Stomach (tissue), 9 donors: ENCODE data around the gene PLEKHM3. TPM values are rescaled to one million over a fixed set of nuclear protein-coding genes. Genes with fewer than 3 reads are reported as not detected.

Experiments used
- DNase-seq, 2 donors: peaks; one replicate each; pipeline versions ENCODE4 v3.0.0 to v3.0.0-alpha.2; 2013 to 2019
- H3K27ac ChIP-seq, 5 donors: fragments of 200-600 bp in 4 of 5; sonication (generic) in 4 of 5; one replicate each; pipeline ENCODE4 v1.5.1; 2013 to 2019; ENCODE audit warnings: mild to moderate bottlenecking in 1 of 5, moderate library complexity in 1 of 5
- H3K27me3 ChIP-seq, 3 donors: fragments of 200-600 bp; sonication (generic); one replicate each; pipeline ENCODE4 v1.5.1; 2017 to 2019; ENCODE audit warnings: mixed run types in 1 of 3
- H3K36me3 ChIP-seq, 4 donors: fragments of 200-600 bp; sonication (generic); 1 replicate in 3 of 4; 2 replicates in 1 of 4; pipeline ENCODE4 v1.5.1; 2016 to 2019
- H3K4me1 ChIP-seq, 4 donors: fragments of 200-600 bp; sonication (generic); one replicate each; pipeline ENCODE4 v1.5.1; 2016 to 2019
- H3K4me3 ChIP-seq, 4 donors: fragments of 200-600 bp; sonication (generic) in 3 of 4; one replicate each; pipeline ENCODE4 v1.5.1; 2016 to 2019; ENCODE audit warnings: mild to moderate bottlenecking in 1 of 4
- H3K9me3 ChIP-seq, 4 donors: fragments of 200-600 bp; sonication (generic); one replicate each; pipeline ENCODE4 v1.5.1; 2016 to 2019
- EP300 ChIP-seq: sonication (generic); formaldehyde crosslinking; IDR thresholded peaks from one replicate; pipeline ENCODE4 v1.6.1; 2017; ENCODE audit warnings: antibody characterized with exemption
- POLR2A ChIP-seq, 4 donors: fragments of 450-650 bp; IDR thresholded peaks; one replicate each; pipeline ENCODE4 v1.6.1; 2016; ENCODE audit warnings: antibody characterized with exemption in 4 of 4, control low read depth in 2 of 4, mild to moderate bottlenecking in 1 of 4, moderate library complexity in 1 of 4
- POLR2AphosphoS5 ChIP-seq, 3 donors: sonication (generic); formaldehyde crosslinking; IDR thresholded peaks; one replicate each; pipeline ENCODE4 v1.6.1; 2016; ENCODE audit warnings: antibody characterized with exemption in 3 of 3
- WGBS, 5 donors: extraction: QIAGEN DNeasy Blood & Tissue Kit in 3 of 5; methylation state at CpG; one replicate each; pipeline versions ENCODE4 v1.1.5 to v1.1.7; 2013 to 2018; 5-methylcytosine and 5-hydroxymethylcytosine counted together
- intact Hi-C: fragments of 100-400 bp; cut with DNase I; formaldehyde crosslinking; loops from one replicate; pipeline ENCODE4 v1.15.1; 2023; ENCODE audit warnings: low total_unique reads
- polyA plus RNA-seq, 3 donors: library from polyadenylated mRNA; stranded (reverse); fragments of 200-250 nt; gene quantifications; one replicate each; pipeline ENCODE4 v1.2.3, GENCODE V29; 2013
- total RNA-seq, 5 donors: library from RNA; depleted of rRNA; stranded (reverse); fragments of >200 nt; gene quantifications; one replicate each; pipeline versions ENCODE4 v1.1.0 to v1.2.3, GENCODE V29; 2014 to 2016
- TF ChIP-seq, protein P1 (sequence below), 7 experiments: fragments of 450-650 bp in 4 of 7; fragments of 200-600 bp in 3 of 7; sonication (generic) in 3 of 7; IDR thresholded peaks; one replicate each; pipeline ENCODE4 v1.5.1; 2016 to 2019; ENCODE audit warnings: antibody characterized with exemption in 7 of 7, control low read depth in 2 of 7, mild to moderate bottlenecking in 1 of 7
- donor health status: healthy with polysubstance abuse.
- donor health status: Bipolar disorder and iron deficiency.
- donor health status: healthy.

Gene PLEKHM3
- total and polyA plus RNA-seq, 8 donors, result 2.1 to 35.1 (median 5.4) TPM

DNA sequence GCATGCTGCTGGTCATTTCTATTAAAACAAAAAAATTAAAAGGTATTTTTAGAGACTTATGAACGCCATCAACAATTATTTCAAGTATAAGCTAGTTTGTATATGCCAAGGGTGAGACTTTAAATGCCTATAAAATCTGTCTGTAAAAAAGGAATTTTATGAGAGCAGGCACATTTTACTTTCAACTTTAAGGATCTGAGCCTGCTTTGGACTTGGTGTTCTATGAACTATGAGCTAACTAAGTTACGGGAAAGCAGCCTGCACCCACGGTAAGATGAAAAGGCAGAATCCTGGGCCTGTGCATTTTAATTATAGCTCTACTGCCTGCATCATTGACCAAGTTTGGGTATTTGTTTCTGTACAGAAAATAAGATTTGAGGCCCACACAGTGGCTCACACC, 95.4 kb downstream of the PLEKHM3 start:
- H3K4me1 ChIP-seq, result peaks cover 0 to 62% (median 30%) of the 10 kb centered on the region in 4 donors
- no peak overlapping the region for H3K4me3 ChIP-seq
- TF ChIP-seq POLR2A (IDR thresholded peaks at IDR 0.05) (no peak), EP300 (no peak), POLR2AphosphoS5 (IDR thresholded peaks at IDR 0.05) (no peak)
- TF ChIP-seq, protein P1, sequence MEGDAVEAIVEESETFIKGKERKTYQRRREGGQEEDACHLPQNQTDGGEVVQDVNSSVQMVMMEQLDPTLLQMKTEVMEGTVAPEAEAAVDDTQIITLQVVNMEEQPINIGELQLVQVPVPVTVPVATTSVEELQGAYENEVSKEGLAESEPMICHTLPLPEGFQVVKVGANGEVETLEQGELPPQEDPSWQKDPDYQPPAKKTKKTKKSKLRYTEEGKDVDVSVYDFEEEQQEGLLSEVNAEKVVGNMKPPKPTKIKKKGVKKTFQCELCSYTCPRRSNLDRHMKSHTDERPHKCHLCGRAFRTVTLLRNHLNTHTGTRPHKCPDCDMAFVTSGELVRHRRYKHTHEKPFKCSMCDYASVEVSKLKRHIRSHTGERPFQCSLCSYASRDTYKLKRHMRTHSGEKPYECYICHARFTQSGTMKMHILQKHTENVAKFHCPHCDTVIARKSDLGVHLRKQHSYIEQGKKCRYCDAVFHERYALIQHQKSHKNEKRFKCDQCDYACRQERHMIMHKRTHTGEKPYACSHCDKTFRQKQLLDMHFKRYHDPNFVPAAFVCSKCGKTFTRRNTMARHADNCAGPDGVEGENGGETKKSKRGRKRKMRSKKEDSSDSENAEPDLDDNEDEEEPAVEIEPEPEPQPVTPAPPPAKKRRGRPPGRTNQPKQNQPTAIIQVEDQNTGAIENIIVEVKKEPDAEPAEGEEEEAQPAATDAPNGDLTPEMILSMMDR (IDR thresholded peaks at IDR 0.05), result no peak
- intact Hi-C loops, result no loop called here
- 85 to 98% (median 95%) methylated on average over 3 of the region's 3 CpGs for WGBS, 5 donors
- peak overlapping the region in 1 of 5 donors; percentile 77 for H3K27ac ChIP-seq
- H3K9me3 ChIP-seq, result no peaks in the 10 kb centered on the region
- DNase-seq, result no peak
- H3K27me3 ChIP-seq, result no peaks in the 10 kb centered on the region
- H3K36me3 ChIP-seq, result peaks cover 0 to 9% (median 2%) of the 10 kb centered on the region in 4 donors

DNA sequence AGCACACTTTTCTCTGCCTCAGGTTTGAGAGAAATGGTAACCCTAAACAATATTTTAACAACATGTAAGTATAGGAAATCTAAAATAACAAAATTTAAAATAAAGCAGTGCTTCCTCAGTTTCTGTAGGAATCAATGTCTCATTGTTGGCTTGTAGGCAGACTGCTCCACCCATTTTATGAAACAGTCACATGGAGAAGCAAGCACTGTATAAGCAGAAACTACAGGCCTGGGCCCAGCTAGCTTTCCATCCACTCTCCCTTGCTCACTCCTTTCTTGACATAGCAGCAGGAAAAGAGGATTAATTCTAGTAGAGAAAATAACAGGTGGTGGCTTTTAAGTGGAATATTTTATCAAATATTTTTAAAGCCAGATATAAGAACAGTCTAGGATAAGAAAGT, 97.2 kb downstream of the PLEKHM3 start:
- Histone ChIP-seq H3K27ac (peak overlapping the region in 3 of 5 donors; percentile 47 to 77 (median 74)), H3K36me3 (peaks cover 0 to 9% (median 4%) of the 10 kb centered on the region in 4 donors), H3K4me3 (no peak overlapping the region), H3K27me3 (no peaks in the 10 kb centered on the region), H3K9me3 (no peaks in the 10 kb centered on the region), H3K4me1 (peaks cover 0 to 59% (median 30%) of the 10 kb centered on the region in 4 donors)
- TF ChIP-seq POLR2A (IDR thresholded peaks at IDR 0.05) (no peak), POLR2AphosphoS5 (IDR thresholded peaks at IDR 0.05) (no peak), EP300 (no peak)
- TF ChIP-seq, protein P1 (IDR thresholded peaks at IDR 0.05), result no peak
- DNase-seq, result peak in 1 of 2 donors; percentile 77
- intact Hi-C loops, result no loop called here

DNA sequence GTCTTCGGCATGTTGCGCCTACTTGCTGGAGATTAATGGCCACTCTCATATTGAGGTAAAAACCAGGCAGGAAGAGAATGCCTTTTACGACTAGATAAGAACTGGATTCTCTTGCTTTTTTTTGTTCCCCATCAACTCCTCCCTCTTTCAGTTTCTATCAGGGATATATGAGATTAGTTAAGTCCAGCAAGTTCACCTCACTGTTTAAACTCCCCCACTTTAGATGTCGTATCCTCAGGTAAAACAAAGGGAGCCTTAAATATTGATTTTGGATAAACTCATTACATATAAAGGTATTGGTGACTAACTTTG, 98.4 kb downstream of the PLEKHM3 start:
- intact Hi-C loops, result no loop called here
- TF ChIP-seq, protein P1 (IDR thresholded peaks at IDR 0.05), result no peak
- no peak for TF ChIP-seq EP300
- no peak for TF ChIP-seq POLR2AphosphoS5 (IDR thresholded peaks at IDR 0.05)
- no peak for TF ChIP-seq POLR2A (IDR thresholded peaks at IDR 0.05)
- no peak overlapping the region for H3K4me3 ChIP-seq
- H3K9me3 ChIP-seq, result no peaks in the 10 kb centered on the region
- H3K4me1 ChIP-seq, result peaks cover 0 to 48% (median 26%) of the 10 kb centered on the region in 4 donors
- H3K27ac ChIP-seq, result peak overlapping the region in 4 of 5 donors; percentile 68 to 80 (median 76)
- peaks cover 0 to 11% (median 5%) of the 10 kb centered on the region in 4 donors for H3K36me3 ChIP-seq
- H3K27me3 ChIP-seq, result no peaks in the 10 kb centered on the region
- WGBS, 5 donors, result 44 to 68% (median 59%) methylated on average over 4 of the region's 4 CpGs
- DNase-seq, result no peak

DNA sequence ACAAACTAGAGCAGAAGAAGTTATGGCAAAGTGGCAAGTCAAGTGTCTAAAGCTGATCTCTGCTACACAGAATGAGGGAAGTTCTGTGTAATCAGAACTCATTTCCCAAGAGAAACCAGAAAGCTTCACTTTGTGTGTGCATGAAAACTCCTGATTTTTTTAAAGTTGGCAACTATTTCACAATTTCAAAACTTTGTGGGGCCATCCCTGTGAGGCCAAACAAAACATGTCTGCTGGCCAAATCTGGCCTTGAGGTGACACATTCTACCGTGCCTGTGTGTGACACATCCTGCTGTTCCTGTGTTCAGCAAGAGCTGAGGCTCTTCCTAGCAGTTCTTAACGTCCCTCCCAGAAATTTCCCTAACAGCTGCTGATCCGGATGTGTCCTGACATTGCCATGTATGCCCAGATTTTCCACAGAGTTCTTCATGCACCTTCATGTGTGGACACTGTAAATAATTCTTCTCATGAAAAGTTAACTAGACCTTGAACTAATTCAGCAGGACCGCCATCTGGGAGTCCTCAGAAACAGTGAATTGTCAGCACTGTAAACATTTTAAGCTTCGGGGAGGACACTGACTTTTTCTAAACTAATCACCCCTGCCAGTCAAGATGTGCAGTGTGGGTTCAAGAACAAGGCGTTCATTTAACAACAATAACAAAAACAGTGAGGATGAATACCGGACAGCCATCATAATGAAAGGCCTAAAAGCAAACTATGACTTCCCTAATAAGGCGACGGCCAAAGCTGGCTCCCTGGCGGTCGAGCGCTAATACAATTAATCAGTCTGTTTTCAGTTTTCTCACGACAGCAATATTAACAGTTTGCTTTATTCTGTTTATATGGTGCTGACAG, 99.0 kb downstream of the PLEKHM3 start:
- DNase-seq, result peak in 1 of 2 donors; percentile 69
- Histone ChIP-seq H3K4me3 (no peak overlapping the region), H3K36me3 (peaks cover 0 to 11% (median 5%) of the 10 kb centered on the region in 4 donors), H3K4me1 (peaks cover 0 to 42% (median 24%) of the 10 kb centered on the region in 4 donors), H3K27ac (peak overlapping the region in 4 of 5 donors; percentile 68 to 80 (median 76)), H3K9me3 (no peaks in the 10 kb centered on the region), H3K27me3 (no peaks in the 10 kb centered on the region)
- intact Hi-C loops, result no loop called here
- peak; percentile 24 to 79 (median 76) for TF ChIP-seq POLR2AphosphoS5 (IDR thresholded peaks at IDR 0.05)
- no peak for TF ChIP-seq EP300
- TF ChIP-seq, protein P1 (IDR thresholded peaks at IDR 0.05), result no peak
- no peak for TF ChIP-seq POLR2A (IDR thresholded peaks at IDR 0.05)
- 60 to 72% (median 68%) methylated on average over 13 of the region's 13 CpGs for WGBS, 5 donors
